ENCODE data around the gene RXRG. TPM values are rescaled to one million over a fixed set of nuclear protein-coding genes. Genes with fewer than 3 reads are reported as not detected.

Gene RXRG
- total RNA-seq, 1 donor from 2014 or later, result 0.08 TPM

DNA sequence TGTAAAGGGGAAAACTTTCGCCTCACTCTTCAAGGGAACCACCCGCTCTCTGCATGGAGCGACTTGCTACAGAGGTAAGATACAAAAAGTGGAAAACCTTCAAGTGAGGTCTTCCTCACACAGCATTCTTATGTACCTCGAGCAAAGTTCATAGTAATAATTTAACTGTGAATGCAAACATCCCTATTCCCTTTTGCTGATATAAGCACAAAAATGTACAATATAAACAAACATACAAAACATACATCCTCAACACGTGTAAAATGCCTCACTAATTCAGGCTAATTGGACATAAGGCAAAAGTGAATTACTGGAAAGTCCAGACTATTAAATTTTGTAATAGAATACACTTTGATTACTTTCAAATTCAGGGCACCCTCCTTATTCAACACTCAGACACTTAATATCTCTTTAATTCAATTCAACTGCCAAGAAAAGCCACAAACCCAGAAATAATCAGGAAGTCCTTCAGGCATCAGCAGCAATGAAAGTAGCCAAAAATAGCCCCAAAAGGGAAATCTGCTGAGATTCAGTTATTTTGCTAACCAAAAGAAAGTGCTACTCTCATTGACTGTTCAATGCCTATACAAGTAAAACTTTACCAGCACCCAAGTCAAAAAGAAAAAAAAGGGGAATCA is 73.2 kb downstream of the RXRG start:
- no peak for DNase-seq (ENCODE audit: low read depth)

DNA sequence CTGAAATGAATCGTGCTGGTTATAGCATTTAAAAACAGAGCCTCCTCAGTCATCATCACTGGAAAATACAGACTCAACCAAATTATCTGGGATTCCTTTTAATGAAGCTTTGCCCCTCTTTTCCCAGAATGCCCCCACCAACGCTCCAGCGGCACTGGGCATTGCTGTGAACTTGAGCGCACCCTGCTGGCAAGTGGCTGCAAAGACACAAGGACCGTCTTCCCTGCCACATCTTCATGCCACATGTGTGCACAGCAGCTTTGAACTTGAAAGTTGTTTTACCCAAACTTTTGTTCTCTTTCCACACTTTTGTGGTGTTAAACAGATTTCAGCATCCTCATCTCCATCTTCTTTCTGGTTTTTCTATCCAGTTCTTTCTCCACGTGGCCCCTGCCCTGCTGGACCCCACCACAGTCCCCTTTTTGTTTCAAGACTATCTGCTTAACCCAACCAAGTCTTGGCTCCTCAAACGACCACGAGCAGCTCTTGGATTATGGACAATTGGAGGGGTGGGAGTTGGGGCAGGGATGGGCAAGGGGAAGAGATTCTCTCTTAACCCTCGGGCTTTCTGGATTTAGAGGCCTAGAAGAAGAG is 75.6 kb downstream of the RXRG start:
- DNase-seq (ENCODE audit: low read depth), result peak; percentile 46

DNA sequence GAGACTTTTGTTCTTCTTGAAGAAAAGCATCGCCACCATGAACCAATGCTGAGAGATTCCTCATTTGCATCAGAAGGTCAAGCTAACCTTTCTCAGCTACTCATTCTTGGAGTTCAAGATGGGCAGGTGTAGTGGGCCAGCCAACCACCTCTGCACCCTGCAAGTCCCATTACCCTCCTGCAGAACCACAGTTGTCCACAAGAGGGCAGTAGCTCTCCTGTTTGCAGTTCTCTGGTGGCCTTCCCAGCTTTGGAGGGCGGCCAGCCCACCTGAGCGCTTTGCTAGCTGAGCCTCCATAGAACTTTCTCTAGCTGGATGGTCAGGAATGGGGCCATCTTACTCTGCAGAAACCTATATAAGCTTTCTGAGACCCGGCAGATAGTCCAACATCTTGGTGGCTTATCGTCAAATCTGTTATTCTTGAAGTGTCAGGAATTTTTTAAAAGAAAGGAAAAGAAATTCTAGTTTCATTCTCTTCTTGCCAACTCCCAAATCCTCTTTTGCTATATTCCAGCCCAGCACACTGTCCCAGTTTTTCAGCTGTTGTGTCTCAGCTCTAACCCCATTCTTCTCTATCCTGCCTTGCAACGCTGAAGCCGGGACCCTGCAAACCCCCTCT is 77.4 kb downstream of the RXRG start:
- DNase-seq (ENCODE audit: low read depth), result peak; percentile 59

DNA sequence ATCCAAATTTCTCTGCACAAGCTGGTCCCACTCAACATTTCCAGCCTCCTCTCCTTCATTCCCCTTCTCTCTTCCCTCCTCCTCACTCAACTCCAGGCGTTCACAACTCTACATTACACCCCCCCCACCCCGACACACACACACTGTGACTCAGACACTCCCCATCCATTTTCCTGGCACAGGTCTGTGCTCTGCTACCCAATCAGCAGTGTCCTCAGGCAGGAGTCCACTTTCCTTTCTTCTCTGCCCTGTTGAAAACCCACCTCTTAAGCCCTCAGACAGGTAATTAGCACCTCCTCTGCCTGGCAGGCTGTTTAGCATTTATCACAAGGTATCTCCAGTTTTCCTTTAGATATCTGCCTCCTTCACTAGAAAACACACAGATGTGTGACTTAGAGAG is 79.6 kb downstream of the RXRG start:
- DNase-seq (ENCODE audit: low read depth), result no peak

DNA sequence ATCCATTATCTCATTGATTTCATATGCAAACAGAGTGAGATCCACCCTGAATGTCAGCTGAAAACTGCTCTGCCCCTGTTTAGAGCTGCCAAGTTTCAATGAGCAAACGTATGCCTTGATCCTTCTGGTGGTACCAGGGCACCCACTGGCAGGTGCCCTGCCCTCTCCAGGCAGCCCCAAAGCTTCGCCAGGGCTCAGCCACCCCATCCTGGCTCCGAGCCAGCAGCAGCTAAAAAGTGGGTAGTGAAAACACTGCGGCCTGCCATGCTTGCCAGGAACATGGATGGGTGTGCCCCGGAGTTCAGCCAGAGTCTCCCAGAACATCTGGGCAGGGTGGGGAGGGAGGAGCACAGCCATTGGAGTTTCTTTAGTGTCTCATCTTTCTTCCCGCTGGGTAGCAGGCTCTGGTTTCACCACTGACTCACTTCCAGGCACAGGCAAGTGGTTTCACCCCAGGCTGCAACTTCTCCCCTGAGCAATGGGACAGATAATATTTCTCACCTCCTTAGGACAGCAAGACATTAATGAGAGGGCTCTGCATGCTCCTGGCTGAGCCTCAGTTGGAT is 80.3 kb downstream of the RXRG start:
- DNase-seq (ENCODE audit: low read depth), result no peak

DNA sequence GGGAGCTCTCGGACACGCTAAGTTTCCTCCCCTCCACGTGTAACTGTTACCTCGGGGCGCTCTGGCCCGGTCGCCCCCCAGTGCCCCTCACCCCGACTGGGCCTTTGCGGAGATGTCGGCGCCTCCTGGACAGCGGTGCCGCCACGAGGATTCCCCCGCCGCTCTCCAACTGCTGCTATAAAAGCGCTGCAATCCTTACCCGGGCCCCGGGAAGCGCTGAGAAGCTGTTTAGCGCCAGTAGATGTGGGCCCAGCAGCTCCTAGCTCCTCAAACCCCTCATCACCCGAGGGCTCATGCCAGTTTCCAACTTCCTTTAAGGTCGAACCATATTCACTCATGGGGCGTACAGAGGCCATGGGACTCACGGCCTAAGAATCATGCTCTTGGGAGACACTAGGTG is 88.0 kb downstream of the RXRG start:
- no peak for DNase-seq (ENCODE audit: low read depth)

DNA sequence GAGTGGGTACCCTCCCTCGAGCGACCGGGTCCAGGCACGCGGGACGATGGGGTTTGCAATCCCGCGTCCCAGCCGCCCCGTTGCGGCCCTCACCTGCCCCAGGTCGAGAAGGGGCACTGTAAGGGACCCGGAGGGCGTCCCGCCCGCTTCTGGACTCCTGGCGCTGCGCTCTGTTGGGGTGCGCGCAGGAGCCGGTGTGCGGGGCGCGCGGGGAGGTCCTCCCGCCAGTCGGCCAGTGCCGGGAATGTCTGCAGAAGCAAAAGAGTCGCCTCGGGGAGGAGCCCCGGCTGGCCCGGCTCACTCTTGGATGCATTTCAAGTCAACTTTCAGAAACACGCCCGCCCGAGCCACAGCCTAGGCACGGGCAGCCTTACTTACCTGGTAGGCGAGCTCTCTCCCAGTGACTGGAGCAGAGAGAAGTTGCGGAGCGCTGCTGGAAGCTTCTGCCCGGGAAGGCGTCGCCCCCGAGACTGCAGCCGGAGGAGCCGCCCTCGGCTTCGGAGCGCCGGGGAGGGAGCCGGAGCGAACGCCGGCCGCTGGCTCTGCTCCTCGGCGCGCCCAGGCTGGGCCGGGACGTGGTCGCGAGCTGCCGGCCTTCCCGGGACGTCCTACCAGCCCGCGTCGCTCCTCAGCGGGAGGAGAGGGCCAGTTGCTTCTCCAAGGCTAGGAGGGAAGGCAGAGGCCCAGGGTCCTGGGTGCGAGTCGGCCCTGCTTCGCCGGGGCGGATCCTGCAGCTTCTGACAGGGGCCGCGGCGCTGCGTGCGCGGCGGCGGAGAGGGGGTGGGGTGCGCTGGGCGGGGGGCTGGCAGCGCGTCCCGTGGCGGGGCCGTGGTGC is 88.7 kb downstream of the RXRG start, which contains the start of gene LMX1A:
Gene LMX1A (minus strand): TSS at position 739 of the 835 bp plus-strand sequence. CDS start 1,156 bp downstream, outside the sequence.
- no peak for DNase-seq (ENCODE audit: low read depth)

DNA sequence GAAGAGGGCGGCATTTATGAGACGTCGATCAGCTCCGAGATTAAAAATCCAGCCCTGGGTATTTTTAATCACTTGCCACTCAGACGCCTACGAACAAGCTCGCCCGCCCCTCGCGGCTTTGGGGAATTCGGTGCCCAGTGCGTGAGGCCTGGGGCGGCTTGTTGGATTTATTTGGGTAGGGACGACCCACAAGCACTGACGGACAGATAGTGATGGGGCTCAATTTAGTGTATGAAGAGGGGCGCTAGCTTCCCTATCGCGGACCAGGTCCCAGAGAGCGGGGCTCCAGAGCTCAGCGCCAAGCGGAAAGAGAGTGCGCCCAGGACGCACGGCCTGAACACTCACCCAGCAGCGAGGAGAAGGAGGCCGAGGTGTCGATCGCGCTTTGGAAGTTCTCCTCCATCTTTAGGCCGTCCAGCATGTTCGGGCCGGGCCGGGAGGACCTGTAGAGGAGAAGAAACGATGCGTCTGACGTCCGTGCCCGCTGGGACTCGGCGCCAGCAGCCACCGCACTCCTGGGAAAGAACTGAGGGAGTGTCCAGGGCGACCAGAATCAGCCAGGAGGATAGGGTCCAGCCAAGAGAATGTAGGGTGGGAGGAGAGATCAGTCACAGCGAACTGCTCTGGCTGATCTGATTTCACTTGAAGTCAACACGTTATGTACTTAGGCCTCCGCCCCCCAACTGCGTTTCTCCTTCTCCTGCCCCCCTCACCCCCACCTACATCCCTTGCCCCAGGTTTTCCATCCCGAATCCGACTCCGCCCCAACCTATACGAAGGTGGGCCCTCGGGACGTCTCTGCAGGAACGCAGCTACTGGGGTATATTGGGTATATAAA is 89.6 kb downstream of the RXRG start:
- DNase-seq (ENCODE audit: low read depth), result no peak

DNA sequence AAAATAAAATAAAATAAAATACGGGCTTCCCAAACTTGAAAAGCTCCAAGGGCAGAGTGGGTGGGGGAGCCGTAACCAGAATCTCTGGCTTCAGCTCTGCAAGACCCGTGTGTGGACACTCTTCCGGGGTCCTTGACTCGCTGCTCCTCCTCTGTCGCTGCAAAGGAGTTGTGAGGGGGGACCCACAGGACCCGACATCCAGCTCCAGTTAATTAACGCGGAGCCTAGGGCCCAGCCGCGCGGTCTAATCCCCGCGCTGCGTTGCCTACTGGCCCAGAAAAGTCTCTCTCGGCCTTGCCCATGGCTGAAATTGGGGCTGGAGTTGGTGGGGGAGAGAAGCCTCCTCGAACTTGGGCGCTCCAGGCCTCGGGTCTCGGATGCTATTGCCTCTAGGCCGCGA is 90.2 kb downstream of the RXRG start:
- DNase-seq (ENCODE audit: low read depth), result no peak

DNA sequence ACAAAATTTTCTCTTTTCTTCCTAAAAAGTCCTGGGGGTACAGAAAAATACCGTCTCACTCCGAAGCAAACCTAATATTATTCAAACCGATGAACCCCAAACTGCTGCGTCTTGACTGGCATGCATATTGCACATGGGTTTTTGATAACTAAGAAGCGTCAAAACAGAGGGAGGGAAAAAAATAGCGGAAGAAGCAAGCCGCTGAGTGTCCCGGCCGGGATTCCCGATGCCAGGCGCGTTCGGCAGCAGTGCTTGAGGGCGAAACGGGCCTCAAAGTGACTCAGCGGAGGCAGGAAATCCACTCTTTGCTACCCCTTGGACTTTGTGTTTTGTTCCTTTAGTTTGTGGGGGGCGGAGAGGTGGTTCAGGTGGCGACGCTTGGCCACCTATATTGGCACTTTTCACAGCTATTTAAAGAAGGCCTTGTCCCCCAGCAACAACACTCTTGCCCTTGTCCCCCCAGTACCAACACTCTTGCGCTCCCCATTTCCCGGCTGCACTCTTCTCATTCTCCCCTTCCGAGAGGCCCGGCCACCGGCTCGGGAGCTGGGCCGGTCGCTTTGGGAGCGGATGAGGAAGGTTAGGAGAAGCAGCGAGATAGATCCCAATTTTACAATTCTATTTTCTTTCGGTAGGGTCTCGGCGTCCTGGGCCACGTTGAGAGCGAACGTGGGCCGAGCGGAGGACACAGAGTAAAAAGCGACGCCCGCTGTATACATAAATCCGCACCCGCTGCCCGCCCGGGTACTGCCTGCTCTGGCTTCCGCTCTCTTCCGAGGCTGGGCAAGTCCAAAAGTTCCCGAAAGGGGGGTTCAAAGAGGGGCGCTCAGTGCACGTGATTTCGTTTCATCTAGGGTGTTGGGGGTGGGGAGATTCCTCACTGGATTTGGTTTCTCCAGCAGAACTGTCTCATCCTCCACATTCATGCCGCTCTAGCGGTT is 90.9 kb downstream of the RXRG start:
- no peak for DNase-seq (ENCODE audit: low read depth)

DNA sequence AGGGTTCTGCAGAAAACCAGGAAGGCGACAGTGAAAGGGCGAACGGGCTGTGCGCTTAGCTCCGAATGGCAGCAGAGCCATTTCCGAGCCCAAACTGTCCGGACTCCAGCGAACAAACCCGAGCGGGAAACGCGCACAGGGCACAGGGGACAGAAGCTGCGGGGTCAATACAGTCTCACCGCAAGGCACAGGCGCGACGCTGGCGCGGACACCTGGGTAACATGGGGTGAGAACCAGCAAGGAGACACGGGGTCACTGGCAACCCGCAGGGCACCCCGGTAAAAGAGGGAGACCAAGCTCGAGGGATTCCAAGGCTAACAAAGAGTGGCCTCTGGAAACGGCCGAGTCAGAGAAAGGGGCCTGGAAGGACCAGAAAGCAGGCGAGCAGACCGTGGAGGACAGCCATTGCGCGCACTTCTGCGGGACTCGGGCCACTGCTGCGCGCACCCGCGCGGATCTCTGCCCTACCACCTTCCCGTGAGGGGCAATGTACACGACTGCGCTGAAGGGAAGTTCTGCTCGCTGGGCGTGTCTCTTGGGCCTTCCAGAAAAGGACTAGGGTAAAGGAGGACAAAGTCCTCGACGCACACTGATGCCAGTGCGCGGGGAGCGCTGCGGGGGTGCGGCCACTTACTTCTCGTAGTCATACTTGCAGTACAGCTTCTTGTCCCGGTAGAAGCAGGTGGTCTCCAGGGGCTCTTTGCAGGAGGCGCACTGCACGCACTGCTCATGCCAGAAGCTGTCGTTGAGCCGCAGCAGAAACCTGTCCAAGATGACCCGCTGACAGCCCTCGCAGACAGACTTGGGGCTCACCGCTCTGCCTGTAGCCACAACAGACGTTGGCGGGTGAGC is 92.3 kb downstream of the RXRG start:
- DNase-seq (ENCODE audit: low read depth), result no peak

DNA sequence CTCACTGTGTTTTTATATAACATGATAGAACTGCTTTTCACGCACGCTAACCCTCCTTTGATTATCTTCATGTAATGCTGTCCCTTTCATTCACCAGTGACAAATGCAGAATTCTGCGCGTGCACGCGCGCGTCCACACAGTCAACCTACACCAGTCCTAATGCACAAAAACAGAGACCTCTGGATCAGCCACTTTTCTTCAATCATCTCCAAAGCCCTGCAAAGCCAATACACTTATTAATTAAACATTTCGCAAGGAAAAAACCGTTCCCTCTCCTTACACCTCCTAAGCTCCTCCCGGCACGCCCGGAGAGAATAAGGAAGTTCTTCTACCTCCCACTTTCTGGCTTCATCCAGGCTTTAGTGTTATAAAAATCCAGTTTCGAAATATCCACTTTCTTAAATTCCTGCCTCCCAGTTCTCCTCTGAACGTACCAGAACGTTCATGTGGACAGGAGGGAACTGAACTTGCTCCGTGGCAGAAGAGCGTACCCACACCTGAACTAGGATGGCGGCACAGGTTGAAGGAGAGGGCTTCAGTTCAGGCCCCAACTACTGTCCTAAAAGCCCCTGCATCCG is 93.0 kb downstream of the RXRG start:
- no peak for DNase-seq (ENCODE audit: low read depth)

Other genes starting within 250 kb of the RXRG start
- not detected in 2 replicates for gene LMX1A, start 88.4 kb downstream of the RXRG start, total RNA-seq
- not detected in 2 replicates for gene LRRC52, start 98.9 kb upstream of the RXRG start, total RNA-seq
- gene MGST3, start 186.1 kb upstream of the RXRG start, total RNA-seq, result 60.4 and 103 TPM in 2 replicates